H9 (cell line): ENCODE results near the gene MTO1. TPM values are rescaled to one million over a fixed set of nuclear protein-coding genes. Genes with fewer than 3 reads are reported as not detected.

Experiments
- DNase-seq: peaks from one replicate; pipeline ENCODE4 v3.0.0-alpha.2; 2017
- H2AFZ ChIP-seq: one replicate; pipeline ENCODE4 v1.6.1; 2013; ENCODE audit warnings: mild to moderate bottlenecking, low read length, control low read depth, moderate library complexity
- H2AK5ac ChIP-seq: 2 replicates; pipeline ENCODE4 v1.6.1; 2013; ENCODE audit warnings: low read length, control low read depth, mixed read lengths; ENCODE audit not compliant: insufficient read length
- H2BK120ac ChIP-seq: one replicate; pipeline ENCODE4 v1.6.1; 2013; ENCODE audit warnings: low read depth, mild to moderate bottlenecking, low read length, control low read depth, inconsistent platforms; ENCODE audit not compliant: poor library complexity, severe bottlenecking
- H2BK12ac ChIP-seq: 2 replicates; pipeline ENCODE4 v1.6.1; 2013; ENCODE audit warnings: low read length, control low read depth, mixed read lengths, low read depth; ENCODE audit not compliant: insufficient read length
- H2BK15ac ChIP-seq: 2 replicates; pipeline ENCODE4 v1.6.1; 2013; ENCODE audit warnings: low read depth, low read length, control low read depth
- H2BK20ac ChIP-seq: one replicate; pipeline ENCODE4 v1.6.1; 2013; ENCODE audit warnings: low read depth, mild to moderate bottlenecking, low read length, control low read depth, inconsistent platforms; ENCODE audit not compliant: poor library complexity, severe bottlenecking
- H2BK5ac ChIP-seq: 2 replicates; pipeline ENCODE4 v1.6.1; 2013; ENCODE audit warnings: low read length, control low read depth, mixed read lengths; ENCODE audit not compliant: insufficient read length
- H3K14ac ChIP-seq: 2 replicates; pipeline ENCODE4 v1.6.1; 2013; ENCODE audit warnings: low read length, control low read depth; ENCODE audit not compliant: insufficient read depth
- H3K18ac ChIP-seq: 2 replicates; pipeline ENCODE4 v1.6.1; 2013; ENCODE audit warnings: low read depth, mild to moderate bottlenecking, mixed read lengths, low read length, control low read depth; ENCODE audit not compliant: insufficient read length
- H3K23ac ChIP-seq: 2 replicates; pipeline ENCODE4 v1.6.1; 2013; ENCODE audit warnings: low read length, control low read depth, mixed read lengths, low read depth; ENCODE audit not compliant: insufficient read length
- H3K23me2 ChIP-seq: 2 replicates; pipeline ENCODE4 v1.6.1; 2013; ENCODE audit warnings: low read depth, mild to moderate bottlenecking, mixed read lengths, low read length, control low read depth; ENCODE audit not compliant: insufficient read length, poor library complexity, severe bottlenecking
- H3K27ac ChIP-seq: 2 replicates; pipeline ENCODE4 v1.5.1; 2013; ENCODE audit warnings: low read length, control low read depth, mixed read lengths, low read depth; ENCODE audit not compliant: insufficient read length
- H3K27me3 ChIP-seq: 2 replicates; pipeline ENCODE4 v1.6.1; 2013; ENCODE audit warnings: low read length, control low read depth, inconsistent platforms; ENCODE audit not compliant: insufficient read depth
- H3K4ac ChIP-seq: 2 replicates; pipeline ENCODE4 v1.6.1; 2013; ENCODE audit warnings: low read depth, mild to moderate bottlenecking, control low read depth, inconsistent platforms, low read length, moderate library complexity
- H3K4me1 ChIP-seq: 2 replicates; pipeline ENCODE4 v1.6.1; 2013; ENCODE audit warnings: low read length, control low read depth, inconsistent platforms; ENCODE audit not compliant: insufficient read depth
- H3K4me2 ChIP-seq: 2 replicates; pipeline ENCODE4 v1.6.1; 2013; ENCODE audit warnings: low read length, control low read depth, mixed read lengths; ENCODE audit not compliant: insufficient read length, insufficient read depth
- H3K56ac ChIP-seq: 2 replicates; pipeline ENCODE4 v1.6.1; 2013; ENCODE audit warnings: low read depth, mild to moderate bottlenecking, mixed read lengths, low read length, control low read depth; ENCODE audit not compliant: insufficient read length
- H3K79me1 ChIP-seq: 2 replicates; pipeline ENCODE4 v1.6.1; 2013; ENCODE audit warnings: low read depth, mild to moderate bottlenecking, moderate library complexity, low read length, control low read depth, inconsistent platforms; ENCODE audit not compliant: insufficient read depth, poor library complexity, severe bottlenecking
- H3K79me2 ChIP-seq: 2 replicates; pipeline ENCODE4 v1.6.1; 2013; ENCODE audit warnings: low read length, control low read depth, inconsistent platforms; ENCODE audit not compliant: insufficient read depth
- H3K9ac ChIP-seq: 2 replicates; pipeline ENCODE4 v1.6.1; 2013; ENCODE audit warnings: low read length, control low read depth, mixed read lengths; ENCODE audit not compliant: insufficient read length; ENCODE audit errors: extremely low read depth
- H3K9me3 ChIP-seq: one replicate; pipeline ENCODE4 v1.6.1; 2013; ENCODE audit warnings: low read depth, low read length, inconsistent platforms; ENCODE audit not compliant: control insufficient read depth
- H3T11ph ChIP-seq: one replicate; pipeline ENCODE4 v1.6.1; 2013; ENCODE audit warnings: mild to moderate bottlenecking, low read length, control low read depth, inconsistent platforms
- H4K20me1 ChIP-seq: one replicate; pipeline ENCODE4 v1.6.1; 2013; ENCODE audit not compliant: control insufficient read depth, insufficient read length, insufficient read depth
- H4K5ac ChIP-seq: 2 replicates; pipeline ENCODE4 v1.6.1; 2013; ENCODE audit warnings: low read depth, mild to moderate bottlenecking, mixed read lengths, low read length, control low read depth; ENCODE audit not compliant: insufficient read length
- H4K8ac ChIP-seq: replicated peaks from 2 replicates; pipeline ENCODE4 v1.6.1; 2013; ENCODE audit warnings: low read length, control low read depth, mixed read lengths, low read depth; ENCODE audit not compliant: insufficient read length
- H4K91ac ChIP-seq: 2 replicates; pipeline ENCODE4 v1.6.1; 2013; ENCODE audit warnings: low read depth, mild to moderate bottlenecking, moderate library complexity, mixed read lengths, low read length, control low read depth; ENCODE audit not compliant: insufficient read length
- H3K27ac Mint-ChIP-seq, 3 experiments: 2 replicates in 2 of 3; 3 replicates in 1 of 3; pipeline ENCODE4 v1.8.0; 2020 to 2021; ENCODE audit warnings: mixed read lengths in 3 of 3, mild to moderate bottlenecking in 1 of 3, moderate library complexity in 1 of 3
- H3K27me3 Mint-ChIP-seq: 2 replicates; pipeline ENCODE4 v1.8.0; 2021; ENCODE audit warnings: low read depth, mild to moderate bottlenecking, moderate library complexity, mixed read lengths
- H3K36me3 Mint-ChIP-seq, 3 experiments: 2 replicates in 2 of 3; 3 replicates in 1 of 3; pipeline ENCODE4 v1.8.0; 2020 to 2021; ENCODE audit warnings: low read depth in 3 of 3, mixed read lengths in 3 of 3; ENCODE audit not compliant: insufficient read depth in 1 of 3
- H3K4me1 Mint-ChIP-seq, 2 experiments: 2 replicates each; pipeline ENCODE4 v1.8.0; 2020; ENCODE audit warnings: mixed read lengths in 2 of 2
- H3K4me3 Mint-ChIP-seq, 2 experiments: 2 replicates in 1 of 2; 3 replicates in 1 of 2; pipeline ENCODE4 v1.8.0; 2020 to 2021; ENCODE audit warnings: mild to moderate bottlenecking in 2 of 2, mixed read lengths in 2 of 2, moderate library complexity in 1 of 2
- H3K9me3 Mint-ChIP-seq, 2 experiments: 2 replicates in 1 of 2; 3 replicates in 1 of 2; pipeline ENCODE4 v1.8.0; 2020; ENCODE audit warnings: mild to moderate bottlenecking in 2 of 2, mixed read lengths in 2 of 2, moderate library complexity in 1 of 2
- CTCF ChIP-seq: fragments of 200-600 bp; sonication (generic); conservative IDR thresholded peaks from 3 replicates; pipeline ENCODE4 v1.8.0; 2021; ENCODE audit warnings: antibody characterized with exemption, mild to moderate bottlenecking
- WGBS: extraction: QIAGEN DNeasy Blood & Tissue Kit; methylation state at CpG from one replicate; pipeline ENCODE4 v1.1.7; 2013; ENCODE audit warnings: missing lambda C conversion rate, low lambda C conversion rate, mixed read lengths; ENCODE audit not compliant: insufficient read length; ENCODE audit errors: extremely low coverage; 5-methylcytosine and 5-hydroxymethylcytosine counted together
- total RNA-seq: library from RNA; stranded (reverse); gene quantifications from 2 replicates; pipeline ENCODE4 v1.2.1, GENCODE V29; 2021

The MTO1 gene
- total RNA-seq, 1 experiment from 2014 or later = 27.8 TPM

GRCh38 chr6:73477407-73477806 is 15.9 kb downstream of the MTO1 start:
- DNase-seq = no peak
- Histone ChIP-seq H3K18ac (no peak overlapping the region), H2BK120ac (no peak overlapping the region), H2AFZ (no peak overlapping the region), H2BK12ac (no peak overlapping the region), H2BK15ac (no peak overlapping the region), H3K27me3 (no peaks in the 10 kb centered on the region), H3K9me3 (no peaks in the 10 kb centered on the region), H3T11ph (no peak overlapping the region), H3K4ac (no peak overlapping the region), H3K79me2 (no peaks in the 10 kb centered on the region), H4K20me1 (no peaks in the 10 kb centered on the region), H3K14ac (no peak overlapping the region), H3K23ac (no peak overlapping the region), H3K79me1 (no peaks in the 10 kb centered on the region), H2BK20ac (no peak overlapping the region), H4K8ac (no peak overlapping the region), H3K4me2 (no peak overlapping the region), H3K27ac (no peak overlapping the region), H3K9ac (no peak overlapping the region), H4K91ac (no peak overlapping the region), H3K4me1 (no peaks in the 10 kb centered on the region), H3K56ac (no peak overlapping the region), H2AK5ac (no peak overlapping the region), H3K23me2 (no peaks in the 10 kb centered on the region), H4K5ac (no peak overlapping the region), H2BK5ac (no peak overlapping the region)
- no peak overlapping the region for H3K27ac Mint-ChIP-seq
- peaks cover 29 to 75% (median 61%) of the 10 kb centered on the region in 3 experiments; a peak in 6 of 7 replicates for H3K36me3 Mint-ChIP-seq
- H3K4me1 Mint-ChIP-seq = no peaks in the 10 kb centered on the region
- no peaks in the 10 kb centered on the region for H3K27me3 Mint-ChIP-seq
- no peaks in the 10 kb centered on the region for H3K9me3 Mint-ChIP-seq
- no peak for TF ChIP-seq CTCF
- no CpG with 5 or more reads among the region's 4 CpGs for WGBS
- H3K4me3 Mint-ChIP-seq = no peak overlapping the region
